HEK293 (cell line): ENCODE results near the gene SNX33.

Experiments used
- BCL11B ChIP-seq: fragments of 450-650 bp; formaldehyde crosslinking; IDR thresholded peaks from 2 replicates; pipeline ENCODE4 v1.5.1; 2016; ENCODE audit warnings: low read depth, missing biosample characterization, missing genetic modification characterization
- HIC1 ChIP-seq: fragments of 450-650 bp; formaldehyde crosslinking; IDR thresholded peaks from 2 replicates; pipeline ENCODE4 v1.5.1; 2016; ENCODE audit warnings: missing biosample characterization, missing genetic modification characterization
- OSR2 ChIP-seq: fragments of 450-650 bp; formaldehyde crosslinking; IDR thresholded peaks from 2 replicates; pipeline ENCODE4 v1.5.1; 2016; ENCODE audit warnings: missing biosample characterization, missing genetic modification characterization
- PATZ1 ChIP-seq: fragments of 450-650 bp; formaldehyde crosslinking; IDR thresholded peaks from 2 replicates; pipeline ENCODE4 v1.5.1; 2016; ENCODE audit warnings: missing biosample characterization, missing genetic modification characterization
- YY2 ChIP-seq: fragments of 450-650 bp; formaldehyde crosslinking; IDR thresholded peaks from 2 replicates; pipeline ENCODE4 v1.5.1; 2016; ENCODE audit warnings: missing biosample characterization, missing genetic modification characterization
- ZBTB20 ChIP-seq: fragments of 450-650 bp; formaldehyde crosslinking; IDR thresholded peaks from 2 replicates; pipeline ENCODE4 v1.5.1; 2016; ENCODE audit warnings: missing biosample characterization, missing genetic modification characterization
- ZBTB48 ChIP-seq: fragments of 450-650 bp; formaldehyde crosslinking; IDR thresholded peaks from 2 replicates; pipeline ENCODE4 v1.5.1; 2016; ENCODE audit warnings: missing biosample characterization, missing genetic modification characterization
- ZFP37 ChIP-seq: fragments of 450-650 bp; formaldehyde crosslinking; IDR thresholded peaks from 2 replicates; pipeline ENCODE4 v1.5.1; 2016; ENCODE audit warnings: missing biosample characterization, missing genetic modification characterization
- ZNF10 ChIP-seq: fragments of 450-650 bp; formaldehyde crosslinking; IDR thresholded peaks from 2 replicates; pipeline ENCODE4 v1.5.1; 2017; ENCODE audit warnings: missing biosample characterization, missing genetic modification characterization
- ZNF335 ChIP-seq: fragments of 450-650 bp; formaldehyde crosslinking; conservative IDR thresholded peaks from 2 replicates; pipeline ENCODE4 v1.5.1; 2016; ENCODE audit warnings: missing biosample characterization, missing genetic modification characterization
- ZNF48 ChIP-seq: fragments of 450-650 bp; formaldehyde crosslinking; IDR thresholded peaks from 2 replicates; pipeline ENCODE4 v1.5.1; 2016; ENCODE audit warnings: missing biosample characterization, missing genetic modification characterization
- ZSCAN23 ChIP-seq: fragments of 450-650 bp; formaldehyde crosslinking; IDR thresholded peaks from 2 replicates; pipeline ENCODE4 v1.5.1; 2016; ENCODE audit warnings: missing biosample characterization, missing genetic modification characterization
- TF ChIP-seq, protein P1 (sequence below): fragments of 450-650 bp; formaldehyde crosslinking; IDR thresholded peaks from 2 replicates; pipeline ENCODE4 v1.5.1; 2017; ENCODE audit warnings: missing biosample characterization, missing genetic modification characterization
- TF ChIP-seq, protein P2 (sequence below): fragments of 450-650 bp; formaldehyde crosslinking; IDR thresholded peaks from 2 replicates; pipeline ENCODE4 v1.5.1; 2016; ENCODE audit warnings: missing biosample characterization, missing genetic modification characterization
- TF ChIP-seq, protein P3 (sequence below): fragments of 450-650 bp; formaldehyde crosslinking; IDR thresholded peaks from 2 replicates; pipeline ENCODE4 v1.5.1; 2016; ENCODE audit warnings: missing biosample characterization, missing genetic modification characterization

Gene SNX33

GRCh38 chr15:75672646-75673425 is 25.1 kb downstream of the SNX33 start (continued):
- TF ChIP-seq, protein P1, sequence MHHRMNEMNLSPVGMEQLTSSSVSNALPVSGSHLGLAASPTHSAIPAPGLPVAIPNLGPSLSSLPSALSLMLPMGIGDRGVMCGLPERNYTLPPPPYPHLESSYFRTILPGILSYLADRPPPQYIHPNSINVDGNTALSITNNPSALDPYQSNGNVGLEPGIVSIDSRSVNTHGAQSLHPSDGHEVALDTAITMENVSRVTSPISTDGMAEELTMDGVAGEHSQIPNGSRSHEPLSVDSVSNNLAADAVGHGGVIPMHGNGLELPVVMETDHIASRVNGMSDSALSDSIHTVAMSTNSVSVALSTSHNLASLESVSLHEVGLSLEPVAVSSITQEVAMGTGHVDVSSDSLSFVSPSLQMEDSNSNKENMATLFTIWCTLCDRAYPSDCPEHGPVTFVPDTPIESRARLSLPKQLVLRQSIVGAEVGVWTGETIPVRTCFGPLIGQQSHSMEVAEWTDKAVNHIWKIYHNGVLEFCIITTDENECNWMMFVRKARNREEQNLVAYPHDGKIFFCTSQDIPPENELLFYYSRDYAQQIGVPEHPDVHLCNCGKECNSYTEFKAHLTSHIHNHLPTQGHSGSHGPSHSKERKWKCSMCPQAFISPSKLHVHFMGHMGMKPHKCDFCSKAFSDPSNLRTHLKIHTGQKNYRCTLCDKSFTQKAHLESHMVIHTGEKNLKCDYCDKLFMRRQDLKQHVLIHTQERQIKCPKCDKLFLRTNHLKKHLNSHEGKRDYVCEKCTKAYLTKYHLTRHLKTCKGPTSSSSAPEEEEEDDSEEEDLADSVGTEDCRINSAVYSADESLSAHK (tag by site-specific recombination): no peak
- TF ChIP-seq, protein P2, sequence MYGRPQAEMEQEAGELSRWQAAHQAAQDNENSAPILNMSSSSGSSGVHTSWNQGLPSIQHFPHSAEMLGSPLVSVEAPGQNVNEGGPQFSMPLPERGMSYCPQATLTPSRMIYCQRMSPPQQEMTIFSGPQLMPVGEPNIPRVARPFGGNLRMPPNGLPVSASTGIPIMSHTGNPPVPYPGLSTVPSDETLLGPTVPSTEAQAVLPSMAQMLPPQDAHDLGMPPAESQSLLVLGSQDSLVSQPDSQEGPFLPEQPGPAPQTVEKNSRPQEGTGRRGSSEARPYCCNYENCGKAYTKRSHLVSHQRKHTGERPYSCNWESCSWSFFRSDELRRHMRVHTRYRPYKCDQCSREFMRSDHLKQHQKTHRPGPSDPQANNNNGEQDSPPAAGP (tag by site-specific recombination): no peak; the same call in 1 of the 2 replicates
- TF ChIP-seq, protein P3, sequence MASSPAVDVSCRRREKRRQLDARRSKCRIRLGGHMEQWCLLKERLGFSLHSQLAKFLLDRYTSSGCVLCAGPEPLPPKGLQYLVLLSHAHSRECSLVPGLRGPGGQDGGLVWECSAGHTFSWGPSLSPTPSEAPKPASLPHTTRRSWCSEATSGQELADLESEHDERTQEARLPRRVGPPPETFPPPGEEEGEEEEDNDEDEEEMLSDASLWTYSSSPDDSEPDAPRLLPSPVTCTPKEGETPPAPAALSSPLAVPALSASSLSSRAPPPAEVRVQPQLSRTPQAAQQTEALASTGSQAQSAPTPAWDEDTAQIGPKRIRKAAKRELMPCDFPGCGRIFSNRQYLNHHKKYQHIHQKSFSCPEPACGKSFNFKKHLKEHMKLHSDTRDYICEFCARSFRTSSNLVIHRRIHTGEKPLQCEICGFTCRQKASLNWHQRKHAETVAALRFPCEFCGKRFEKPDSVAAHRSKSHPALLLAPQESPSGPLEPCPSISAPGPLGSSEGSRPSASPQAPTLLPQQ (tag by site-specific recombination): 0 out of 2 replicates have a peak, but pooled peaks have one; percentile 57
- TF ChIP-seq OSR2 (tag by site-specific recombination) (peak; percentile 48; the same call in 1 of the 2 replicates), PATZ1 (tag by site-specific recombination) (no peak), HIC1 (tag by site-specific recombination) (peak; percentile 68; the same call in 1 of the 2 replicates), YY2 (tag by site-specific recombination) (no peak), ZNF10 (tag by site-specific recombination) (no peak), ZNF48 (tag by site-specific recombination) (no peak; the same call in 1 of the 2 replicates), ZBTB20 (tag by site-specific recombination) (peak; percentile 49; the same call in 1 of the 2 replicates), ZNF335 (peak; percentile 60), ZSCAN23 (tag by site-specific recombination) (no peak), ZFP37 (0 out of 2 replicates have a peak, but pooled peaks have one; percentile 13), BCL11B (no peak), ZBTB48 (tag by site-specific recombination) (peak; percentile 54; the same call in 1 of the 2 replicates)
